HG02588 (cell line): ENCODE data around the gene GRIA4.
A peak's percentile ranks its signal among the peaks of the same experiment; 100 is the strongest.

Source experiments
- ATAC-seq: cut with Tn5 transposase; IDR thresholded peaks from one replicate; pipeline ENCODE4 v1.9.1; 2021; ENCODE audit warnings: mild to moderate bottlenecking, moderate library complexity; ENCODE audit not compliant: unreplicated experiment

Gene GRIA4

DNA sequence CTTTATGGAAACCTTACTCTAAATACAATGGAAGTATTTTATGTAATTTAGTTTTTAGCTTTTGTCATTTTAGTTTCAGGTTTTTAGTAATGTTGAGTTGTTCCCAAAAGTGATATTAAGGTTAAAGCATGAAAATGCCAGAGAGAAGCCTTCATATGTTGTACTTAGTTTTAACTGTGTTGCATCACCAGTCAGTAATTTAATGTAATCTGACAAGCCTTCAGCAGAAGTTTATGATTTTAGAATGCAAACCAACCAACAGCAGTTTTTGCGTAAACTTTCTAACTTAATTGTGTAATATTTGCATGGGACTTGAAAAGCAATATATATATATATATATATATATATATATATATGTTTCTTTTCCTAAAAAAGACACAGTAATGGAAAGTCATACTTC lies 301.6 kb downstream of the GRIA4 start:
- ATAC-seq: no peak

- ATAC-seq: no peak
Measured at GRCh38 chr11:105912666-105913065, 302.8 kb downstream of the GRIA4 start.

GRCh38 chr11:105915021-105915420 lies 305.1 kb downstream of the GRIA4 start:
- ATAC-seq: no peak

GRCh38 chr11:105918039-105918438 lies 308.2 kb downstream of the GRIA4 start:
- no peak for ATAC-seq

DNA sequence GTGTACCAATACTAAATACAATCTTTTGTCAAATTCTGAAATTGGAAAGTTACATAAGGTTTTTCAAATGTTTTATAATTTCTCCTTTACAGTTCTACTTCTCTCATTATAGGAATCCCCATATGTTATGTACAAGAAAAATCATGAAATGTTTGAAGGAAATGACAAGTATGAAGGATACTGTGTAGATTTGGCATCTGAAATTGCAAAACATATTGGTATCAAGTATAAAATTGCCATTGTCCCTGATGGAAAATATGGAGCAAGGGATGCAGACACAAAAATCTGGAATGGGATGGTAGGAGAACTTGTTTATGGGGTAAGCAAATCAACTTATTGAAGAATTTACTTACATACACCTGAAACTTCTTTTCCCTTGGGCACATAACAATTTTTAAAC lies 308.7 kb downstream of the GRIA4 start:
- no peak for ATAC-seq

DNA sequence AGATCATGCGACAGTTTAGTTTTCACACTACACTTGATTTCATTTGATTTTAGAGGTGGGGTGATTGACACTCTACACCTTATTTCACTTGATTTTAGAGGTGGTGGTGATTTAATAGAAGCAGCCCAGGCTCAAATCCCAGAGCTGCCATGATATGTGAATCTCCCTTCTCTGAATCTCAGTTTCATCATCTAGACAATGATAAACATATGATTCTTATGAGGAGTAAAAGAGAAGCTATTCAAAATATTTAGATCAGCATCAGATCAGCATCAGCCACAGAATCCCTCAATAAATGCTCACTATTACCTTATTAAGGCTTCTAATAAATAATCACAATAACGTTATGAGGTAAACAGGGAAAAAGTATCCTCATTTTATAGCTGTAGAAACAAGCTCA lies 313.4 kb downstream of the GRIA4 start:
- ATAC-seq: no peak

DNA sequence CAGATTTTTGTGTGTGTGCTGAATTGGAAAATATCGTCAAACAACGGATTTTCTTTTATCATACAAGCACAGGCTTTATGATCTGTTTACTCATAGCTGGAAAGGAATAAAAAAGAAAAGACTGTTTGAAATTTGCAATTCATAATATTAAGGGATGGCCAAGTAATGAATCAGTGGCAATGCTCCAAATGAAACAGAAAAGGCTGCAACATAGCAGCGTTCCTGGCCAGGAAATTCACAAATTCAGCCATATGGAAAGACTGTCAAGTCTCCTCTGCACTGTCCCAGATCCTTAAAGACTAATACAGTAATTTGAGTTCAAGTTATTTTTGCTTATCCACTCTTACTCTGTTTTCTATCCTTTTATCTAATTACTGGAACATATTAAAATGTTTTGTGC lies 313.9 kb downstream of the GRIA4 start:
- no peak for ATAC-seq

DNA sequence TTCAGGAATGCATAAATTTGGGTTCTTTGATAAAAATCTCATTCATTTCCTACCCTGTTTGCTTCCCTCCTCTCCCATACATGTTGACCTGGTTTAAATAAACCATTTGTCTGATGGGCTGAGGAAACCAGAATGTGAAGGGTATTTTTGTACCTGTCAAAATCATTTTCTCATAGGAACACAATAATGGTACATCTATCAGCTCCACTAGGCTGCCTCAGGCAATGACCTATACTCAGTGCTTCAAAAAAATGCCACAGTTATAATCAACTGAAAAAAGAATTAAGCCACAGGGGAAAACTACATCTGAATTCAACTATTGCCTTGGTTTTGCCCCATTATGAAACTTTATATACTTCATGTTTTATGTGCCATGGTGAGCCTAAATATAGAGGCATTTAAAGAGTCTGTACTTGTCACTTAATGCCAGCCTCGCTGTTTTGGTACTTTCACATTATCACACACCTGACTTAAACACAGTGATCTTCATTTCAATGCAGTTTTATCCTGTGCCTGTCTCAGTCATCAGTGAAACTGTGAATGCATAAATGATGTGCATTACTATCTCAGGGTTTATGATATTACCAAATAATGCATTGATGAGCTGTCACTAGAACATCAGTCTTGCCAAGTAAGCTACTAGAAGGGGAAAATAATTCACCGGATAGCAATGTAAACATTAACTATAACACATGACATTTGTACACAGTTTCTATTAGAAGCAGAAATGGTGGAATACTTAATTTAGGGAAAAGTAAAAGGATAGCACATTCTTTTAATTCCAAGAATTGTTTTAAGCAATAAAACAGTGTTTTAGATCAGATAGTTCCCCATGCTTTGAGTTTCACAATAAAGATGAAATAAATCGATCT lies 319.4 kb downstream of the GRIA4 start:
- ATAC-seq: no peak

GRCh38 chr11:105933695-105934094 lies 323.8 kb downstream of the GRIA4 start:
- no peak for ATAC-seq

DNA sequence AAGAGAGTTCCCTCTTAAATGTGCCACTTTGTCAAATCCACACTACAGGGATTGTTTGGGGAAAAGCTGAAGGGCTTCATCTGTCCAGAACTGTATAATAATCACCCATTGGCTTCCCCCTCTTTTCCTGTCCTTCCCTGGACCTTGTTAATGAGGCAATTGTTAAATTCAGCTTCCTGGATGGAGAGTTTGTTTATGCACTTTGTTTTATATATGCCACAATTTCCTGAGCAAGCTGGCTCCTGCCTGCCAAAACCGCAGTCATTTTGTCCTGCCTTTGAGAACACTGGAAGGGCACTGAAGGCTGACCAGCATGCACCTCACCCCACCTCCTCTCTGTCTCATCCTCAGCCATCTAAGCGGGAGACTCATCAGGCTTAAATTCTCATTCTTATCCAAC lies 325.9 kb downstream of the GRIA4 start:
- ATAC-seq: no peak

DNA sequence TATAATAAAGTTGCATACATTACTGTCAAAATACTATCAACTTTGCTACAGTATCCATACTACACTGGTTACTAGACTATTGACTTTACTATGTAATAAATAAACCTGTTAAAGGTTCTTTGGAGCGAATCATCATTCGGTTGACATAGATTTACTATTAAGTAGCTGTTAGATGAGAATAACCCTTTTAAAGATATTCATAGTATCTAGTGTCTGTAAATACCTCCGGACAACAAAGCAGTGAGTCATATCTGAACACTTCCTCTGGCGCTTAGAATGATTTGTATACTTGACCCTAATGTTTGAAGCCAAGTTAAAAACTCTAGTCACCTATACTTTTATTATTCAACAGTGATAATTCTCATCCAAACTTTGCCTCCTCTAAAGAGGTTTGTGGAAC lies 327.5 kb downstream of the GRIA4 start:
- peak; percentile 58 for ATAC-seq

DNA sequence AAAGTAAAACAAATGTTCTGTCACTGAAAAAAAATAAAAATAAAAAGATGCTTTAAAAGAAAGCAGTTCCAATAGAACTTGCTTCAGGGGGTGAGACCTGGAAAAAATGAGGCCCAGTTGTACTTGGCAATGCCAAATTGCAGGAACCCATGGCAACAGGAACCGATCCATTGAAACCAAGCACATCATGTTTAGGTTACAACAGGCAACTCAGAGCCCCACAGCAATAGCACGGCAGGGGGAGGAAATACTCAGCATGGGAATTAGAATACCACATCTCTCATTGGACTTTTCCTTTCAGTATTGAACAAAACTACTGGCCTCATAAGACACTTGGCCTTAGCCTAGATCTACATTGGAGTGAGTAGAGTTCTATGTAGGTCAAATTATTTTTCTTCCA lies 327.9 kb downstream of the GRIA4 start:
- ATAC-seq: peak; percentile 15

GRCh38 chr11:105942921-105943320 lies 333.0 kb downstream of the GRIA4 start:
- ATAC-seq: no peak

DNA sequence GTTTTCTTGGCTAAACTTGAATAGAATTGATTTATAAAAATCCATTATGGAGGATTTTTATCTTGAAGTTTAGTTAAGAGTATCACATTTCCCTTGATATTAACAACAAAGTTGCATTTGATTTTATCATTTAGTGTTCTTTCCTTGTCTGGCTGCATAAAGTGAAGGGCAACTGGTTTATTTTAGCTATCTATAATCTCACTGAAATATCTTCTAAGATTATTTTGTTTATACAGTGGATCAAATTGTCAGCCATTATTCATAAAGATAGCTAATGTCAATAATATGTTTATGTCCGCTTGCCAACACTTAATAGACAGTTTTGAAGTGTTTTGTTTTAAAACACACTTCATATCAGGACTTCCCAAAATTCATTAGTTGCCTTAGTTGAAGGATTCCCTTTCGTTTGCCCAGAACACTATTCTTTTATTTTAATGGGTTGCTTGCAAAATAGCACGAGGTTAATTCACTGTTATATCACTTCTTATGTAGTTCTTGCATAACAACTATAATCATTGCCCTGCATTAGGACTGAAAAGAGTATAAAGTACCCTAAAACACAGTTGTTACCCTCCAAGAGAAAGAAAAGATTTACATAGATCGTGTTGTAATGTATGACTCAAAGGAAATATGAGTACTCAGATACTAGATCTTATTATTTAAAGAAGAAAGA lies 339.2 kb downstream of the GRIA4 start:
- no peak for ATAC-seq

DNA sequence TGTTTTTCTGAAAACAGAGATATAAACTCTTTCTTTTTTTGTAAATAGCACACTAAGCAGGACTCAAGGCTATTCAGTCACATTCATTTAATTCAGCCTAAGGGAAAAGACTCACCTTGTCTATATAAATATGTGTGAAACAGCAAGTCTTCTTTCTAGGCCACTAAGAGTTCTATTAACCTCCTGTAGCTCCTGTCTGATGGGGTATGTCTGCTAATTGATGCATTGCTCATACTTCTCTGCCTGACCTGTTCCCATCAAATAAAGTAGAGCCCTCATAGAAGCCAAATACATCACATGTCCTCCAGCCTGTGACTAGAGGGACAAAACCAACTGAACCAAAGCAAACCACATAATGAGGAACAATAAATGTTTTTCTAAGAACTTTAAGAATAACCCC lies 344.0 kb downstream of the GRIA4 start:
- ATAC-seq: no peak

- no peak for ATAC-seq
Measured at GRCh38 chr11:105960252-105961245, 350.7 kb downstream of the GRIA4 start.

DNA sequence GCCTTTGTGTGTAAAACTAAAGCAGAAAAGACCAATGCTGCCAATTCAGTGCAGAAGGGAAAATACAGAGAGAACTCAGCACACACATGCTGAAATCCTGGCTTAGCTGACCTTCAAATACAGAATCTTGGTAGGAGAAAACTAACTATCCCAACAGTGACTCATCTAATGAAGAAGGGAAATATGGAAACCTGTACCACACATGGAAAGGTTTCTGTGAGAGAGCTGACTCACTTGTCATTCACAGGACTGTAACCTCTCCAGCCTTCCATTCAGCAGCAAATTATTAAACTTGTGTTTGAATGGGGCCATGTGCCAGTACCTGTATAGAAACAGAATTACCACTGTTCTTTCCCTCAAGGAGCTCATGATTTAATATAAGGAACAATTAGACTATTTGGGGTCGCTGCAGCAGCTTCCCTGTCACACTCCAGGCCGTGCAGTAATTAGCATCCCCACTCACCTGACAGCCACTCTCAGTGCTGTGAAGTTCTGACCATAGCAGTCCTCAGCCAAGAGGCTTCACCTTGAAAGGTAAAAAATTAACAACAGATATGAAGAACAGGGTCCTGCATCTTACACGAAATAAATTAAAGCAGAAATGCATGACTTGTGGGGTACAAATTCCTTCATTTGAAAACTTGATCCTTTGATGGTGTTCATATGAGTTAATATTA lies 358.3 kb downstream of the GRIA4 start:
- no peak for ATAC-seq

GRCh38 chr11:105969756-105970155 lies 359.9 kb downstream of the GRIA4 start:
- ATAC-seq: no peak

DNA sequence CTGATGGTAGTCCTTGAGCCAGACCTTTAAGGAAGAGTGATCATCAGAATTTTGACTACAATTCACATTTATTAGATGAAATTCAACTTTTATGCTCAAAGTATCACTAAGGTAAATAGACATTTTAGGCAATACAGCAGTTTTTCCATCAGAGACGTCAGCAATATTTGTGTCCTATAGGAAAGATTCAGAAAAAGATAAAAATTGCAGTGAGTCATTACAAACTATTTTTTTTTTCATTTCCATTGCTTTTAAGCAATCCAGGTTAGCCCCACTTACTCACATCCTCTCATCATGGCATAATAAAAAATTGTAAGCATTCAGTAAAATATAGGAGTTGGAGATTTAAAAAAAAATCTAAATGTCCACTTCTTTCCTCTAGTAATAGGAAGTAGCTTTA lies 365.3 kb downstream of the GRIA4 start:
- ATAC-seq: no peak

- ATAC-seq: no peak
Measured at GRCh38 chr11:105979997-105980703, 370.3 kb downstream of the GRIA4 start.
